ENCODE results near the gene MFAP5.
"Not testable (repeated sequence)": the region's sequence is repeated elsewhere in the genome, so short reads cannot be mapped to it uniquely, and the experiment has no call there.

The MFAP5 gene

DNA sequence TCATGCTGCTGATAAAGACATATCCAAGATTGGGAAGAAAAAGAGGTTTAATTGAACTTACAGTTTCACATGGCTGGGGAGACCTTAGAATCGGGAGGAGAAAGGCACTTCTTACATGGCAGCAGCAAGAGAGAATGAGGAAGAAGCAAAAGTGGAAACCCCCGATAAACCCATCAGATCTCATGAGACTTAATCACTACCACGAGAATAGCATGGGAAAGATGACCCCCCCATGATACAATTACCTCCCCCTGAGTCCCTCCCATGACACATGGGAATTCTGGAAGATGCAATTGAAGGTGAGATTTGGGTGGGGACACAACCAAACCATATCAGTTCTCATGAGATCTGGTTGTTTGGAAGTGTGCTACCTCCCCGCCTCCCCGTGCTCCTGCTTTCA lies 9.8 kb upstream of the MFAP5 start:
- no peak for DNase-seq (ENCODE audit: low read depth)

DNA sequence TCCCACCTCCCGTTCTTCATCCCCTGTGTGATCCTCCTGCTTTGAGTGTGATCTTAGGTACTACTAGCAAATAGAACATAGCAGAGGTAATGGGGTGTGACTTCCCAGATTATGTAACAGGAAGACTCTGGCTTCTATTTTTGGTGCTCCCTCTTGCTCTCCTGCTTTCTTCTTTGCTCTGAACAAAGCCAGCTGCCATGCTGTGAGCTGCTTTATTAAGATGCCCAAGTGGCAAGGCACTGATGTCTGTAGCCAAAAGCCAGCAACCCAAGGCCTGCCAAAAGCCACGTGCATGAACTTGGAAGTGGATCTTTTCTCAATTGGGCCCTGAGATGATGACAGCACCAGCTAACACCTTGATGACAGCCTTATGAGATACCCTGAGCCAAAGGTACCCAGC lies 5.8 kb upstream of the MFAP5 start:
- no peak for DNase-seq (ENCODE audit: low read depth)

DNA sequence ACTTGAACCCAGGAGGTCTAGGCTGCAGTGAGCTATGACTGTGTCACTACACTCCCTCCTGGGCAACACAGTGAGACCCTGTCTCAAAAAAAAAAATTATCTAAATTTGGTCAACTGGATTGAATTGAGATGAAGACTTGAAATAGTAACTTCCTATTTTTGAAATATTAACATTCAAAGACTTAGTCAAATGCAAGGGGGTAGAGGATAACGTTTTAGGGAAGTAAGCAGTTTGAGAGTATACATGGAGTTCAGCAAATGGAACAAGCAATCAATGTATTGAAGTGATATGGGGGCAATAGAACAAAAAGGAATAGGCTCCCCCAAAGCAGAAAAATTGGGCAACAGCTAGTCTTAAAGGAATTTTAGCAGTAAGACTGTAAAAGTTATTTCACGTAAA lies 4.6 kb upstream of the MFAP5 start:
- DNase-seq (ENCODE audit: low read depth): no peak

DNA sequence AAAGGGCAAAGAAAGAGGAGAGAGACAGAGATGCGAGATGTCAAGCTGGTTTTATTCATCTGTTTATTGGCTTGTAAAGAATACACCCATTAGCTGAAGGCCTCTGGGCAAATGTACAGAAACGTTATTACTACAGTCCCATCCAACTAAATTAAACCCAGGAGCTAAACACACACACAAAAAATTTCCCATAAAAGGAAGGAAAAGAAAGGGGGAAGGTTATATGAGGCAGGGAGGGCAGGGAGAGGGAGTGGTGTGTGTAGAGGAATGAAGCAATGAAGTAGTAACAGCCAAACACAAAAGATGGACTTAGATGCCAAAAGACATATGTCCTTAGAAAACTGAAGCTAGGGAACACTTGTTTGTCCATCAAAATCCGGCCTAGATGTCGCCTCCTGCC lies 3.1 kb upstream of the MFAP5 start:
- no peak for DNase-seq (ENCODE audit: low read depth)

DNA sequence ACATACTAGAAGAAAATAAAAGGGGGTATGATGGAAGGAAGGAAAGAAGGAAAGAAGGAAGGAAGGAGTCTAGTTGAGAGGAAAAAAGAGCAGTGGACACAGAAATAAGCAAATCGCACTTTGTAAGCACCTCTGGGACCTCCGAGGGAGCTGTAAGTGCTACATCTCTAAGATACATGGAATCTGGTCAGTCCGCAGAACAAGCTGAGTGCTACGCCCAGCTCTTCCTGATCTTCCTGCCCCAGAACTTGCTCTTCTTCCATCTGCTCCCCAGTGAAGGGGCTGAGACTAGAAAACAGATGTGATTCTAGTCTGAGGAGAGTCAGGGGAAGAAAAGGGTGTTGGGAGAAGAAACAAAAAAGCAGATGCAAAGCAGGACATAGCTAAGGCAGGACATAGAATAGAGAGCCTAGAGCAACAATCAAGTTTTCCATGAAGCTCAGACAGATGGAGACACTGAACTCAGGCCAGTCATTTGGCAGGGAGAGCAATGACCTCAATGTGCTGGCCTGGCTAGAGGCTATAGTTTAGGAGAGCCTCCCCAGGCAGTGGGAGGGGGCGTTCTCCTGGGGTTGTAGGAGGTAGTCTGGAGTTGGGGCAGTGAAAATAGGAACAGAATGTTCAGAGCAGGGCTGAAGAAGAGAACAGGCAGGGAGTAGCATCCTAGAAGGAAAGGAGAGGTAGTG lies 1.7 kb upstream of the MFAP5 start:
- no peak for DNase-seq (ENCODE audit: low read depth)

DNA sequence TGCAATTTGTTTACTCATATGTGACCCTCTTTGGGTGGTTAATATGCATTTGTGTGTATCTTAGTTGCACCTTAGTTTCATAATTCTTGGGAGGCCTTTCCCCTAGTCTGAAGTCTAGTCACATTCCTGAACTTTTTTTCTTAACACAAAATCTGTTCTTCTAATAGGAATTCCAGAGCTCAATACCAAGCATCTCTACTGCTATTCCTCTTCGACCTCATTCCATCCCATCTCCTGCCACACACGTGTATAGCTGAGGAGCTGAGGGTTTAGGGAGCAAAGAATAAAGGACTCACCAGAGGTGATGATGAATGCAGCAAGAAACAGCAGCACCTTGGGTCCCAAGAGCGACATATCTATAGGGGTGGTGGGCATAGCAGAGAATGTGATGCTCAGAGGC lies 875 bp downstream of the MFAP5 start:
- no peak for DNase-seq (ENCODE audit: low read depth)

DNA sequence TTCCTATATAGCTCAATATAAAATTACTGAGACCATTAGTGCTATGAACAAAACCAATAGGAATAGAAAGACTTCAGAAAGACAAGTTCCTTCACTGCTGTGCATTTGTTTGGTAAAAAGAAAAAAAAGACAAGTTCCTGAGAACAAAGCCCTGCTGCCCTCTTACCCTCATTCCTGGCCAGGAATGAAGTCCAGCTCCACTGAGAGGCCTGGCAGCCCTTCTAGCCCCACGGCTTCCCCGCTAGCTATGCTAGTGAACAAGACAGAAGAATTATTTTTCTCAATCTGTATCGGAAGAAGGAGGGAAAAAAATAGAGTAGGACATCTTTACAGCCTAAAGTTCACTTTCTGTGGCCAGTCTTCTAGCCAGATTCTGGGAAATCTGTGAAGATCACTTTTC lies 1.6 kb downstream of the MFAP5 start:
- DNase-seq (ENCODE audit: low read depth): no peak

DNA sequence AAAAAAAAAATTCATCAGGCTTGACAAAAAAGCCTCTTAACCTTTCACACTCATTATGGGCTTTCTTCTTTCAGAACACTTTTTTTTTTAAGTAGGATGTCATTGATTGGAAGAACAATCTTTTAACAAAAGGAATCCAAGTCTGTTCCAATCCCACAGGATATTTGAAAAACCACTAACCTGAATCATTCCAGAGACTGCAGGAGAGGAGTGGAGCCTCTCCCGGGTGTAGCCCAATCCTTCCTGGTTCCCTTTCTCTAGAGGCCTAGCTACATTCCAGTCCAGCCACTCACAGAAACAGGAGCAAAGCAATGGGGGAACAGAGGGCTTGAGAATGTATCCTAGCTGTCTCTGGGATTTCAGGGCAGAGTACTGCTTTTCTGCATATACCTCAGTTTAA lies 4.3 kb downstream of the MFAP5 start:
- no peak for DNase-seq (ENCODE audit: low read depth)

DNA sequence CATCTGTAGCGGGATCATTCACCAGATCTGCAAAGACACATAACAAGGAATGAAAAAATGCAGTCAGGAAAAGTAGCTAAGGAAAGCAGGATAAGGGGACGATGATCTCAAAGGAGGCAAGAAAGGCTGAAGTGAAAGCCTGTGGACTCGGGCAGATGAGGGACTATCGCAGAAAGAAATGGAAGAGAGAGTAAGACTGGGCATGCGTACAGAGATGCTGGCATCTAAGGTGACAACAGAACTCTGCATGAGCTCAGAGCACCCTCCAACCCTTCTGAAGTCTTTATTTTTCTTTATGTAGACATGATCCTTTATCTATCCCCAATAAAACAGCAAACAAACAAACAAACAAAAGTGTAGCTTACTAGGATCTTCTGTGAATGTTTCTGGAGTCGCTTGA lies 7.2 kb downstream of the MFAP5 start:
- DNase-seq (ENCODE audit: low read depth): no peak

DNA sequence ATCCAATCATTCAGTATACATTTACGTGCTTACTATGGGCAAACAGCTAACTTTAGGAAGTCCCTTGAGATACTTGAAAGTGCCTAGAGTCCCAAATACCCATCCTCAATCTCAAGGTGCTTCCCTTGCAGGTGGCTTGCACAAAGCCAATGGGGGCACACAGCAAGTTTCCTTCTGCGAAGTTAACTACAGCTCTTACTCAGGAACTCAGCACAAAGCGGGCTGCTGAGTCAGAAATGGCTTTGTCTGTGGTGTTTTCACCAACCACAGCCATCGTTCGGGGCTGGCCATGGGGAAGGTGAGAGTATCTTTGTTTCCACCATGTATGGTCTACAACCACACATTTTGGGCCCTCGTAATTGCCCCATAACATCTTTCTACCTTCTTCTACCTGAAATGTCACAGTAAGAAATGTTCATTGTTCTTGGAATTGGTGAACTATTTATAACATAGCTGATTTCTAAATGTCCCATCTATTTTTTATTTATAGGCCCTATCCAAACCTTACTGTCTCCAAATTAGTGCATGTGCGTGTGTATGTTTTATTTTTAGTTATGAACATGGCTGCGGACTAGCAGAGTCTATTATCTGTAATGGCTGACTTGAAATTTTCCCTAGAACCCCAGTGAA lies 13.9 kb downstream of the MFAP5 start:
- DNase-seq (ENCODE audit: low read depth): peak; percentile 18

DNA sequence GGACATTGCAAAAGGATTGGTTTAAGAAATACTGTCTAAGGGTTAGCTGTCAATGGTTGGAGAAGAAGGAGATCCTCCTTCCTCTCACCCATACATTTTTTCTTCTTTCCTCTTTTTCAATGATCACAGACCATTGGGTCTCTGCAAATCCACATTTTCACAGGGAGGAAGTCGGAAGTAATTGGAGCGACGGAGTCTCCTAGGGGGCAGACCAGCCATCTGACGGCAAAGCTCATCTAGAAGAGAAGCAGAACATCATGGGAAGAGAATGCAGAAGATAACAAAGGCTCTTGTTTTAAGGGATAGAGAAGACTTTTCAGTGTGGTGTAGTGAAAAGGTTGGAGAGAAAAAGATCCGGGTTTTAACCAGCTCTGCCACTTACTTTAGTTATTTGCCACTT lies 14.7 kb downstream of the MFAP5 start:
- no peak for DNase-seq (ENCODE audit: low read depth)

DNA sequence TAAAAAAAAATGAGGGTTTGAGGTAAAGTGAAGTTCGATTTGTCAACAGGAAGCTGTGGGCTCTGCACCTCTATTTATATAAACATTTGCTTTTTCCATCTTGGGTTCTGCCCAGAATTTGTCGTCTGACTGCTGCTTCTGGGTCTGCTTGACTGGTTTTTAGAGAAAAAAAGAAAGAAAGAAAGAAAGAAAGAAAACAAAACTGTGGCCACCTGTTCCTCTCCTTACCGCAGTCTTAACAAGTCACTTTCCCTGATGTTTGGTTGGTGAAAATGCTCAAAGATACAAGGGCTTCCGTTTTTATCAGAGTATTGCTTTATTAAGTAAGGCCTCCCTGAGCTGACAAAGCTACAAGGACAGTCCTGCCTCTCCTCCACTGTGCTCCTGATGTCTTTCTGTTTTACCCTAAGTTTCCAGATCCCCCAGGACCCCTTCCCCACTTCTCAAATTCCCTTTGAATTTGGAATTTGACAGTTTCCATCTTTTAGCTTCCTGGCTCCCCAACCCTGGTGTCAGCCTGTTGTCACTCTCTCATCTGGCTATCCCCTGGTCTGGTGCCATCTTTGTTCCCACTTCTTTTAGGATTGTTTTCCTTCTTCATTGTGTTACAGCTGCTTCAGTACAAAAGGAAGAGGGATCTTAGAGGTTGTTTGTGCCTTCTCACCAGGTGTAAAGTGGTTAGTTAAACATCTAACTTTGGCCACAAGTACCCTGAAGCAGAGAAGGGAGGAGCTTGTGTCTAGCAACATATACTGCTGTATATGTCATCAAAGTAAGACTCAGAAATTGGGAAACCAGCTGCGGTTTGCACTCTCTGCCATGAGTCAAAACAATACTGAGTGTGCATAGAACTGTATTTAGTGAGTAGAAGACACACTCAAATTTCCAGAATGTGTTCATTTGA lies 18.0 kb downstream of the MFAP5 start:
- DNase-seq (ENCODE audit: low read depth): peak; percentile 28

DNA sequence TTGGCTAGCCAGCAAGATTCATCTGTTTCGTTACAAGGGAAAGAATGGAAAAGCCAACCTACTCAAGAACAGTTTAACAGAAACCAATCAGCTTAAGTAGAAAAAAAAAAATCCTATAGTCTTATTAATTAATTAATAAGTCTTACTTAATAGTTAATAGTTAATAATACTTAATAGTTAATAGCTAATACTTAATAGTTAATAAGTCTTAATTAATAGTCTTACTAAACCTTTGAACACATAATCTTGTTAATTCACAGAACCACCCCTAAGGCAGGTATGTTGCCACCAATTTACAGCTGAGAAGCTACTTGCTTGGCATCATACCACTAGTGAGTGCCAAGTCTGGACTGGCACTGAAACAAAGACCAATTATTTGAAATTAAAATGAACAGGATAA lies 19.9 kb downstream of the MFAP5 start:
- DNase-seq (ENCODE audit: low read depth): no peak

DNA sequence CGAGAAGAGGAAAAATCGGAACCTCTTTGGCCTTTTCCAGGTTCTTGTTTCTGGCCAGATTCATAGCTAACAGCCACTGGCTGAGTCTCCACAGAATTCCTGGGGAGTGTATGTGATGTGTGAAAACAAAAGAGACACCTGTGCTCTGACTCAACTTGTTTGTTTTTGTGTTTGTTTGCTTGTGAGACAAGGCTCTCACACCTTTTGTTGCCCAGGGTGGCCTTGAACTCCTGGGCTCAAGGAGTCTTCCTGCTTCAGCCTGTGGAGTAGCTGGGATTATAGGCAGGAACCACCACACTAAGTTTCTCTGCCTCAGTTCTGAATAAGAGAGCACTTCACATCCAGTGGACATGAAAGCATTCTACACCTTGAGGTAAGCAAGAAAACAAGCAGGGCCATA lies 22.7 kb downstream of the MFAP5 start:
- no peak for DNase-seq (ENCODE audit: low read depth)

DNA sequence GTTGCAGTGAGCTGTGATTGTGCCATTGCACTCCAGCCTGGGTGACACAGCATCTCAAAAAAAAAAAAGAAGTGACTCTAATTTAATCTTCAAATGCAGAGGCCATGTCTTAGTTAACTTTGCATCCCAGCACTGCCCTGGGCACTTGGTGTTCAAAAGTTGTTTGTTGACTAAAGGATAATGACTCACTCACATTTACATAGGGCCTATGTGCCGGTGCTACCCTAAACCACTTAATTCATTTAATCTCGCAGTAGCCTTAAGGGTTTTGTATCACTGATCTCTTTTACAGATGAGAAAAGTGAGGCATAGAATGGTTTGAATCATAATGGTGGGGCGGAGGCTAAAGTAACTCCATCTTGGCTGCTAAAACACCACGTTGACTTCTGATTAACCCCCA lies 23.7 kb downstream of the MFAP5 start:
- DNase-seq (ENCODE audit: low read depth): no peak

DNA sequence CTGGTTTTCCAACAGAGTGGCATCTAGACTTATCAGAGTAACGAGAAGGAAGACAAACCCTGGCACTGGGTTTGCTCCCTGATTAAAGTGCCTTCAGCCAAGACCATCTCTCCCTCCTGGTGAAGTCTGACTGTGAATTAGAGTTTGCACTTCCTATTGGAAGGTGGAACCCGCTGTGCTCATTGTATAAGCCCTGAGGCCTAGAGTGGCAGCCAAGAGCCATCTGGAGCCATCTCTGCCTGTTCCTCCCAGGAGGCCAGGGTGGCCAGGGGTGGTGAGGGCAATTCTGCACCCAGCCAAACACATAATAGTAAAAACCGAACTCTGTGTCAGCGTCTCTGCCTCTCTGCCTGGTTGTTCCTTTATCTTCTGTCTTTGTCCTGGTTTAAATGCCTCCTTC lies 25.0 kb downstream of the MFAP5 start:
- no peak for DNase-seq (ENCODE audit: low read depth)

DNA sequence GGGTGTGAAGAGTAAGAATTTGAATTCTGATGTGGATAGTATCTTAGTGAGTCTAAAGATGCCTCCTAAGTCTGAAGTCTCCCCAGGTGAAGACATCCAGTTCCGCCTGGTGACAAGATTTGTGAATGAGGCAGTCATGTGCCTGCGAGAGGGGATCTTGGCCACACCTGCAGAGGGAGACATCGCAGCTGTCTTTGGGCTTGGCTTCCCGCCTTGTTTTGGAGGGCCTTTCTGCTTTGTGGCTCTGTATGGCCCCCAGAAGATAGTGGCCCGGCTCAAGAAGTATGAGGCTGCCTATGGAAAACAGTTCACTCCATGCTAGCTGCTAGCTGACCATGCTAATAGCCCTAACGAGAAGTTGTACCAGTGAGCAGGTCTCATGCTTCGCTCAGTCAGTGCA lies 25.4 kb downstream of the MFAP5 start:
- DNase-seq (ENCODE audit: low read depth): no peak

DNA sequence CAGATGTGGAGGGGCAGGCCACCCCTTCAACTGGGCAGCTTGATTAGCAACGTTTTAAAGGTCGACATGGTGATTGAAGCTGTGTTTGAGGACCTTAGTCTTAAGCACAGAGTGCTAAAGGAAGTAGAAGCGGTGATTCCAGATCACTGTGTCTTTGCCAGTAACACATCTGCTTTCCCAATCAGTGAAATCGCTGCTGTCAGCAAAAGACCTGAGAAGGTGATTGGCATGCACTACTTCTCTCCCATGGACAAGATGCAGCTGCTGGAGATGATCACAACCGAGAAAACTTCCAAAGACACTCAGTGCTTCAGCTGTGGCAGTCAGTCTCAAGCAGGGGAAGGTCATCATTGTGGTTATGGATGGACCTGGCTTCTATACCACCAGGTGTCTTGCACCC lies 26.0 kb downstream of the MFAP5 start:
- no peak for DNase-seq (ENCODE audit: low read depth)

DNA sequence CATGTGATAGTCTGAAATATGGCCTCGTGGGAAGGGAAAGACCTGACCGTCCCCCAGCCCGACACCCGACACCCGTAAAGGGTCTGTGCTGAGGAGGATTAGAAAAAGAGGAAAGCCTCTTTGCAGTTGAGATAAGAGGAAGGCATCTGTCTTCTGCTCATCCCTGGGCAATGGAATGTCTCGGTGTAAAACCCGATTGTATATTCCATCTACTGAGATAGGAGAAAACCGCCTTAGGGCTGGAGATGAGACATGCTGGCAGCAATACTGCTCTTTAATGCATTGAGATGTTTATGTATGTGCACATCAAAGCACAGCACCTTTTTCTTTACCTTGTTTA lies 26.6 kb downstream of the MFAP5 start:
- DNase-seq (ENCODE audit: low read depth): not testable (repeated sequence)

DNA sequence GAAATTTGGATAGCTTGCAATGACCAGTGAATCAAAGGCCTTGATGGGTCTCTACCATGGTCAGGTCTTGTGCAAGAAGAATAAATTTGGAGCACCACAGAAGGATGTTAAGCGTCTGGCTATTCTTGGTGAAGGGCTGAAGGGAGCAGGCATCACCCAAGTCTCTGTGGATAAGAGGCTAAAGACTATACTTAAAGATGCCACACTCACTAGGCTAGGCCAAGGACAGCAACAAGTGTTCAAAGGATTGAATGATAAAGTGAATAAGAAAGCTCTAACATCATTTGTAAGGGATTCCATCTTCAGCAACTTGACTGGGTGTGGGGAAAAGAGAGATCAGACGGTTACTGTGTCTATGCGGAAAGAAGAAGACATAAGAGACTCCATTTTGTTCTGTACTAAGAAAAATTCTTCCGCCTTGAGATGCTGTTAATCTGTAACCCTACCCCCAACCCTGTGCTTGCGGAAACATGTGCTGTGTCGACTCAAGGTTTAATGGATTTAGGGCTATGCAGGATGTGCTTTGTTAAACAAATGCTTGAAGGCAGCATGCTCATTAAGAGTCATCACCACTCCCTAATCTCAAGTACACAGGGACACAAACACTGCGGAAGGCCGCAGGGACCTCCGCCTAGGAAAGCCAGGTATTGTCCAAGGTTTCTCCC lies 27.2 kb downstream of the MFAP5 start:
- DNase-seq (ENCODE audit: low read depth): not testable (repeated sequence)

DNA sequence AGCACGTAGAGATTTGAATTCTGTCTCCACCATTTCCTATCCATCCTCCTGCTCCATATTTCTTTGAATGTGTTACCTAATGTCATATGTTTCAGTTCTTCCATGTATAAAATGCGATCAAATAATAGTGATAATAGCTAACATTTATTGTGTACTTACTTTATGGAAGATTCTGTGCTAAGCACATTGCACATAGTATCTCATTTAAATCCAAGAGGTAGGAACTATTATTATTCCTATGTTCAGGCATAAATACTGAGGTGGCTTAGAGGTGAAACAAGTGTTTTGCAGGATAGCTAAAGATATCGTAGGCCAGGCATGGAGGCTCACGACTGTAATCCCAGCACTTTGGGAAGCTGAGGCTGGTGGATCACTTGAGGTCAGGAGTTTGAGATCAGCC lies 32.5 kb downstream of the MFAP5 start:
- DNase-seq (ENCODE audit: low read depth): no peak

DNA sequence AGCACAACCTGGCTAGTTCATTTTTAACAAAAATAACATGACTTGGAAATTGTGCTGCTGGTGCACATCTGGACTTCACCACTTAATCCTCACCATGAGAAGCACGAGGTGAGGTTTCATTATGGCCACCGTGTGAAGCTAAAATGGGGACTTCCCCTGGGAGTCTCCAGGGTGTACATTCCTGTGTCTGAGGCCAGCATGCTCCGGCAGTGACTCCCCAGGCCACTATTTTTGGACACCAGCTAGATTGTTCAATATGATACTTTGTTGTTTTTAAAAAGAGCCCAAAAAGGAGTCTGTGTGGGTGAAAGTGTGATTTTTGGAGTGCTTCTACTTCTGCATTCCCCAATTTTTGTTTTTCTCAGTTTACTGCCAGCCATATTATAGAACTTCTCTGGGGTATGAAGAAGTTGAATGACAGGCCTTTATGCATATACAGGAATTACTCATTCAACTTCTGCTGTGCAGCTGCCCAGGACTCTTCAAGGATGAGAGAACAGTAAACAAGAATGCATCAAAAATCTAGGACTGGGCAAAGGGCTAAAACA lies 33.1 kb downstream of the MFAP5 start:
- no peak for DNase-seq (ENCODE audit: low read depth)

DNA sequence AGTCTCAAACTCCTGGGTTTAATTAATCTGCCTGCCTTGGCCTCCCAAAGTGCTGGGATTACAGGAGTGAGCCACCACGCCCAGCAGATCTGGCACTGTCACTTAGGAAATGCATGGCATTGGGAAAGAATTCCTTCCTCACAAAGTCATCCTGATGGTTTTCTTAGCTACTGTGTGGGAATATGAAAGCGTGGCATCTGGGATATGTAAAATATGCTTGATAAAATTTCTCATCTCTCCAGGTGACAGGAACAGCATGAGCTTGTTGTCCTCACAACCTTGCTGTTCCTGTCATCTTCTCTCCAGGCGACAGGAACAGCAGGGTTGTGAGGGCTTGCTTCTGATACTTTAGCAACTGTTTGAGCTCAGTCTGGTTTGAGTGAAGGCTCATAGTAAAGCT lies 33.9 kb downstream of the MFAP5 start:
- DNase-seq (ENCODE audit: low read depth): no peak

Data from stimulated activated CD4-positive, alpha-beta T cell treated with anti-CD3 and anti-CD28 coated beads, Interleukin-2, amount 100 ng/mL, for 4 hours (primary cell).